ENCODE results near the gene C1QTNF8. TPM values are rescaled to one million over a fixed set of nuclear protein-coding genes. Genes with fewer than 3 reads are reported as not detected.

Gene C1QTNF8
- total and polyA plus RNA-seq, 2 of the 8 experiments (the other 6 are each of a cell fraction or from before 2014, with no cell fraction given): not detected

- TF ChIP-seq CTCF (IDR thresholded peaks at IDR 0.05; ENCODE audit: control extremely low read depth in 1 of 3, insufficient read depth in 1 of 3, low read depth in 1 of 3, low read length in 3 of 3): peak; percentile 77 to 90 (median 89)
These were observed 38.7 kb downstream of the C1QTNF8 start (continued) for GRCh38 chr16:1057252-1057932.

All from H1 (cell line).